HepG2 (cell line): ENCODE data around the gene GSTK1. TPM values are rescaled to one million over a fixed set of nuclear protein-coding genes. Genes with fewer than 3 reads are reported as not detected.

Experiments
- ATAC-seq: fragments of 200-7000 bp; cut with Tn5 transposase; 3 replicates; pipeline ENCODE4 v1.9.1; 2020; ENCODE audit warnings: mild to moderate bottlenecking, moderate library complexity
- BruUV-seq: library from RNA; stranded (reverse); fragments of 400-500 nt; replicated peaks from 2 replicates; lab custom pipeline; 2021; lab: Mats Ljungman, UMichigan
- CTCF ChIA-PET: fragments of 300-600 bp; formaldehyde crosslinking; extraction: SDS; loops from one replicate; lab custom pipeline; 2021; ENCODE audit warnings: low total read pairs, inconsistent platforms, low intra/inter-chr PET ratio; lab: Yijun Ruan, JAX
- POLR2A ChIA-PET: fragments of 350-600 bp; sonication (Branson Sonifier 250); formaldehyde crosslinking; loops from one replicate; lab custom pipeline; 2020; ENCODE audit warnings: antibody characterized with exemption, inconsistent platforms; lab: Yijun Ruan, JAX
- DNase-seq: peaks from one replicate; pipeline ENCODE4 v3.0.0-alpha.2; 2015; ENCODE audit warnings: low spot score
- FAIRE-seq: peaks from 3 replicates; lab custom pipeline; 2011; peaks lifted over from hg19 to GRCh38; lab: Jason Lieb, UNC
- H2AFZ ChIP-seq: one replicate; pipeline ENCODE4 v1.6.1; 2011; ENCODE audit warnings: low read length, inconsistent platforms
- H3K27ac ChIP-seq: fragments of 300-600 bp; 3 replicates; pipeline ENCODE4 v1.8.0; 2011; ENCODE audit warnings: mixed run types, mild to moderate bottlenecking, mixed read lengths, low read length, inconsistent platforms; ENCODE audit not compliant: insufficient read depth; ENCODE audit errors: extremely low read length
- H3K27me3 ChIP-seq, 2 experiments: fragments of 200-600 bp in 1 of 2; 2 replicates in 1 of 2; 3 replicates in 1 of 2; pipeline versions ENCODE4 v1.6.0 to v1.8.0; 2011; ENCODE audit warnings: low read length in 2 of 2, mild to moderate bottlenecking in 2 of 2, moderate library complexity in 2 of 2, inconsistent platforms in 1 of 2; ENCODE audit not compliant: insufficient read depth in 2 of 2, control insufficient read depth in 1 of 2
- H3K36me3 ChIP-seq, 2 experiments: fragments of 200-600 bp in 1 of 2; replicated peaks in 1 of 2; 2 replicates in 1 of 2; 3 replicates in 1 of 2; pipeline versions ENCODE4 v1.5.1 to v1.8.0; 2011; ENCODE audit warnings: low read length in 2 of 2, inconsistent platforms in 1 of 2; ENCODE audit not compliant: insufficient read depth in 2 of 2, control insufficient read depth in 1 of 2
- H3K4me1 ChIP-seq: 2 replicates; pipeline ENCODE4 v1.5.1; 2012; ENCODE audit warnings: low read length, inconsistent platforms; ENCODE audit not compliant: insufficient read depth
- H3K4me2 ChIP-seq: 2 replicates; pipeline ENCODE4 v1.6.0; 2011; ENCODE audit warnings: low read depth, low read length, inconsistent platforms
- H3K4me3 ChIP-seq, 3 experiments: fragments of 200-600 bp in 1 of 3; sonication (generic), shearing (Covaris generic) in 1 of 3; replicated peaks in 1 of 3; 2 replicates each; pipeline ENCODE4 v1.5.1; 2011 to 2016; ENCODE audit warnings: low read length in 3 of 3, inconsistent platforms in 2 of 3, low read depth in 2 of 3, mild to moderate bottlenecking in 2 of 3, control low read depth in 1 of 3, mixed read lengths in 1 of 3; ENCODE audit not compliant: insufficient read depth in 1 of 3
- H3K79me2 ChIP-seq: one replicate; pipeline ENCODE4 v1.6.1; 2011; ENCODE audit warnings: low read length, inconsistent platforms; ENCODE audit not compliant: insufficient read depth
- H3K9ac ChIP-seq: 2 replicates; pipeline ENCODE4 v1.6.0; 2011; ENCODE audit warnings: mild to moderate bottlenecking, low read depth, low read length, inconsistent platforms; ENCODE audit not compliant: insufficient read depth
- H3K9me3 ChIP-seq: 2 replicates; pipeline ENCODE4 v1.5.1; 2012; ENCODE audit warnings: mild to moderate bottlenecking, low read length
- H4K20me1 ChIP-seq: 2 replicates; pipeline ENCODE4 v1.6.0; 2011; ENCODE audit warnings: inconsistent platforms, mild to moderate bottlenecking, low read length, moderate library complexity; ENCODE audit not compliant: insufficient read depth
- AHR ChIP-seq: IDR thresholded peaks from 2 replicates; pipeline ENCODE4 v1.6.1; 2018; ENCODE audit warnings: missing genetic modification reagents, missing compliant biosample characterization
- KLF9 ChIP-seq: IDR thresholded peaks from 2 replicates; pipeline ENCODE4 v1.6.1; 2016; ENCODE audit warnings: low read depth
- NFYC ChIP-seq: IDR thresholded peaks from 2 replicates; pipeline ENCODE4 v1.6.1; 2016; ENCODE audit warnings: missing genetic modification reagents, missing compliant biosample characterization
- PREB ChIP-seq: sonication (generic); formaldehyde crosslinking; IDR thresholded peaks from 2 replicates; pipeline ENCODE4 v1.4.0; 2020; ENCODE audit warnings: missing genetic modification reagents
- SNAPC4 ChIP-seq: sonication (generic); formaldehyde crosslinking; IDR thresholded peaks from 2 replicates; pipeline ENCODE4 v1.4.0; 2020; ENCODE audit warnings: mild to moderate bottlenecking, missing genetic modification reagents
- ZBTB14 ChIP-seq: sonication (generic); formaldehyde crosslinking; IDR thresholded peaks from 2 replicates; pipeline ENCODE4 v1.4.0; 2020; ENCODE audit warnings: missing genetic modification reagents
- ZNF326 ChIP-seq: sonication (generic); formaldehyde crosslinking; IDR thresholded peaks from 2 replicates; pipeline ENCODE4 v1.4.0; 2020; ENCODE audit warnings: missing genetic modification reagents, borderline replicate concordance
- ZNF343 ChIP-seq: sonication (generic); formaldehyde crosslinking; IDR thresholded peaks from 2 replicates; pipeline ENCODE4 v1.4.0; 2020; ENCODE audit warnings: mild to moderate bottlenecking, missing genetic modification reagents
- ZNF749 ChIP-seq: sonication (generic); formaldehyde crosslinking; IDR thresholded peaks from 2 replicates; pipeline ENCODE4 v1.8.0; 2022; ENCODE audit warnings: mild to moderate bottlenecking, missing genetic modification reagents, moderate library complexity, borderline replicate concordance
- WGBS: methylation state at CpG from one replicate; pipeline ENCODE4 v1.1.6; 2017; ENCODE audit warnings: low lambda C conversion rate; 5-methylcytosine and 5-hydroxymethylcytosine counted together
- in situ Hi-C: cut with HindIII; loops from 2 replicates; pipeline ENCODE4 v1.10.0; 2017; ENCODE audit warnings: low pct_unique_long_range_greater_than_20kb; ENCODE audit not compliant: extremely low pct_ligation_motif_present
- intact Hi-C: fragments of 100-400 bp; cut with micrococcal nuclease; formaldehyde crosslinking; loops from one replicate; pipeline ENCODE4 v1.10.0; 2022; ENCODE audit not compliant: unreplicated experiment
- polyA plus RNA-seq, 8 experiments: library from polyadenylated mRNA; depleted of rRNA in 3 of 8; stranded (reverse) in 7 of 8; unstranded in 1 of 8; fragments of >200 nt; fragmentation: Illumina TruSeq in 4 of 8; extraction: Trizol in 4 of 8; gene quantifications; 2 replicates each; pipeline versions ENCODE4 v1.2.1 to v1.2.3, GENCODE V29; 2011 to 2016; ENCODE audit warnings: low read depth in 4 of 8, missing spikeins in 1 of 8, mixed read lengths in 1 of 8; ENCODE audit not compliant: insufficient read depth in 1 of 8
- total RNA-seq, 5 experiments: library from RNA; depleted of rRNA; stranded (reverse); fragments of >200 nt; fragmentation: Illumina TruSeq; extraction: Trizol; gene quantifications; 2 replicates each; pipeline ENCODE4 v1.2.3, GENCODE V29; 2016; ENCODE audit warnings: low read depth in 1 of 5
- TF ChIP-seq, protein P1 (sequence below): sonication (generic); formaldehyde crosslinking; IDR thresholded peaks from 2 replicates; pipeline ENCODE4 v1.5.1; 2020; ENCODE audit warnings: mild to moderate bottlenecking, missing genetic modification reagents, borderline replicate concordance

The GSTK1 gene
- total and polyA plus RNA-seq, 2 of the 13 experiments (the other 11 are each of a cell fraction or from before 2014, with no cell fraction given) = 64.6 to 92.1 TPM

- TF ChIP-seq, protein P1, sequence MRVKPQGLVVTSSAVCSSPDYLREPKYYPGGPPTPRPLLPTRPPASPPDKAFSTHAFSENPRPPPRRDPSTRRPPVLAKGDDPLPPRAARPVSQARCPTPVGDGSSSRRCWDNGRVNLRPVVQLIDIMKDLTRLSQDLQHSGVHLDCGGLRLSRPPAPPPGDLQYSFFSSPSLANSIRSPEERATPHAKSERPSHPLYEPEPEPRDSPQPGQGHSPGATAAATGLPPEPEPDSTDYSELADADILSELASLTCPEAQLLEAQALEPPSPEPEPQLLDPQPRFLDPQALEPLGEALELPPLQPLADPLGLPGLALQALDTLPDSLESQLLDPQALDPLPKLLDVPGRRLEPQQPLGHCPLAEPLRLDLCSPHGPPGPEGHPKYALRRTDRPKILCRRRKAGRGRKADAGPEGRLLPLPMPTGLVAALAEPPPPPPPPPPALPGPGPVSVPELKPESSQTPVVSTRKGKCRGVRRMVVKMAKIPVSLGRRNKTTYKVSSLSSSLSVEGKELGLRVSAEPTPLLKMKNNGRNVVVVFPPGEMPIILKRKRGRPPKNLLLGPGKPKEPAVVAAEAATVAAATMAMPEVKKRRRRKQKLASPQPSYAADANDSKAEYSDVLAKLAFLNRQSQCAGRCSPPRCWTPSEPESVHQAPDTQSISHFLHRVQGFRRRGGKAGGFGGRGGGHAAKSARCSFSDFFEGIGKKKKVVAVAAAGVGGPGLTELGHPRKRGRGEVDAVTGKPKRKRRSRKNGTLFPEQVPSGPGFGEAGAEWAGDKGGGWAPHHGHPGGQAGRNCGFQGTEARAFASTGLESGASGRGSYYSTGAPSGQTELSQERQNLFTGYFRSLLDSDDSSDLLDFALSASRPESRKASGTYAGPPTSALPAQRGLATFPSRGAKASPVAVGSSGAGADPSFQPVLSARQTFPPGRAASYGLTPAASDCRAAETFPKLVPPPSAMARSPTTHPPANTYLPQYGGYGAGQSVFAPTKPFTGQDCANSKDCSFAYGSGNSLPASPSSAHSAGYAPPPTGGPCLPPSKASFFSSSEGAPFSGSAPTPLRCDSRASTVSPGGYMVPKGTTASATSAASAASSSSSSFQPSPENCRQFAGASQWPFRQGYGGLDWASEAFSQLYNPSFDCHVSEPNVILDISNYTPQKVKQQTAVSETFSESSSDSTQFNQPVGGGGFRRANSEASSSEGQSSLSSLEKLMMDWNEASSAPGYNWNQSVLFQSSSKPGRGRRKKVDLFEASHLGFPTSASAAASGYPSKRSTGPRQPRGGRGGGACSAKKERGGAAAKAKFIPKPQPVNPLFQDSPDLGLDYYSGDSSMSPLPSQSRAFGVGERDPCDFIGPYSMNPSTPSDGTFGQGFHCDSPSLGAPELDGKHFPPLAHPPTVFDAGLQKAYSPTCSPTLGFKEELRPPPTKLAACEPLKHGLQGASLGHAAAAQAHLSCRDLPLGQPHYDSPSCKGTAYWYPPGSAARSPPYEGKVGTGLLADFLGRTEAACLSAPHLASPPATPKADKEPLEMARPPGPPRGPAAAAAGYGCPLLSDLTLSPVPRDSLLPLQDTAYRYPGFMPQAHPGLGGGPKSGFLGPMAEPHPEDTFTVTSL (CRISPR knock-in tag) = no peak
- TF ChIP-seq KLF9 (CRISPR knock-in tag) = no peak
- no peak for TF ChIP-seq ZNF326
These were observed 18.3 kb downstream of the GSTK1 start (continued) for GRCh38 chr7:143281529-143281928.

DNA sequence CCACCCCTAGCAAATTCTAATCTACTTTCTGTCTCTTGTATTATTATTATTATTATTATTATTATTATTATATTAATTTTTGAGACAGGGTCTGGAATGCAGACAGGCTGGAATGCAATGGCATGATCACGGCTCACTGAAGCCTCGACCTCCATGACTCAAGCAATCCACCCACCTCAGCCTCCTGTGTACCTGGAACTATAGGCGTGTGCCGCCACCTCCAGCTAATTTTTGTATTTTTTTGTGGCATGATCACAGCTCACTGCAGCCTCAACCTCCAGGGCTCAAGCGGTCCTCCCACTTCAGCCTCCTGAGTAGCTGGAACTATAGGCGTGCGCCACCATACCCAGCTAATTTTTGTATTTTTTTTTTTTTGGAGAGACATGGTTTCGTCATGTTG is 18.9 kb downstream of the GSTK1 start:
- Histone ChIP-seq H3K27me3 (no peaks in the 10 kb centered on the region), H3K27ac (no peak overlapping the region), H3K36me3 (no peaks in the 10 kb centered on the region), H3K9ac (no peak overlapping the region), H4K20me1 (no peaks in the 10 kb centered on the region), H3K4me3 (no peak overlapping the region), H2AFZ (no peak overlapping the region), H3K79me2 (no peaks in the 10 kb centered on the region), H3K4me1 (peaks cover 50% of the 10 kb centered on the region), H3K4me2 (no peak overlapping the region), H3K9me3 (no peaks in the 10 kb centered on the region)
- no peak for FAIRE-seq
- ChIA-PET CTCF (no interaction called here), POLR2A (interaction anchor here (2.7 kb wide), 1 partner anchor 19 kb away, joined by 21 read pairs; the partner anchor contains the start of gene GSTK1)
- TF ChIP-seq NFYC (CRISPR knock-in tag) (no peak), ZNF749 (CRISPR knock-in tag) (no peak), SNAPC4 (CRISPR knock-in tag) (no peak), ZNF343 (no peak), AHR (CRISPR knock-in tag) (no peak), PREB (CRISPR knock-in tag) (no peak), ZBTB14 (no peak)
- WGBS = 87% methylated on average over 8 of the region's 8 CpGs
- in situ Hi-C loops (no loop called here), intact Hi-C loops (no loop called here)
- no peak for DNase-seq
- BruUV-seq = no TSS peak
- no peak for ATAC-seq
